Neural progenitor cell (in vitro differentiated cells): ENCODE measurements around the gene LDB2. TPM values are rescaled to one million over a fixed set of nuclear protein-coding genes. Genes with fewer than 3 reads are reported as not detected.
A peak's percentile ranks its signal among the peaks of the same experiment; 100 is the strongest.

ENCODE experiments used
- DNase-seq: peaks from one replicate; pipeline ENCODE4 v3.0.0-alpha.2; 2016; ENCODE audit warnings: low spot score
- H2AFZ ChIP-seq: fragments of 200-600 bp; sonication (generic); replicated peaks from 2 replicates; pipeline ENCODE4 v1.6.1; 2016; ENCODE audit warnings: antibody characterized with exemption
- H3F3A ChIP-seq: fragments of 200-600 bp; sonication (generic); 2 replicates; pipeline ENCODE4 v1.6.1; 2016; ENCODE audit warnings: antibody characterized with exemption, low read depth
- H3K27ac ChIP-seq: fragments of 200-600 bp; sonication (generic); 2 replicates; pipeline ENCODE4 v1.5.1; 2016; ENCODE audit warnings: mild to moderate bottlenecking
- H3K27me3 ChIP-seq: fragments of 200-600 bp; sonication (generic); 2 replicates; pipeline ENCODE4 v1.6.1; 2016; ENCODE audit warnings: mild to moderate bottlenecking, moderate library complexity
- H3K36me3 ChIP-seq: fragments of 200-600 bp; sonication (generic); 2 replicates; pipeline ENCODE4 v1.5.1; 2016
- H3K4me1 ChIP-seq: fragments of 200-600 bp; sonication (generic); 2 replicates; pipeline ENCODE4 v1.6.1; 2016; ENCODE audit warnings: mixed run types
- H3K4me2 ChIP-seq: fragments of 200-600 bp; sonication (generic); 2 replicates; pipeline ENCODE4 v1.6.1; 2016
- H3K4me3 ChIP-seq: fragments of 200-600 bp; sonication (generic); 2 replicates; pipeline ENCODE4 v1.5.1; 2016
- H3K79me2 ChIP-seq: fragments of 200-600 bp; sonication (generic); 2 replicates; pipeline ENCODE4 v1.6.1; 2016; ENCODE audit warnings: low read depth
- H3K9ac ChIP-seq: fragments of 200-600 bp; sonication (generic); 2 replicates; pipeline ENCODE4 v1.6.1; 2016
- H3K9me3 ChIP-seq: fragments of 200-600 bp; sonication (generic); 2 replicates; pipeline ENCODE4 v1.5.1; 2016; ENCODE audit warnings: low read depth
- H4K20me1 ChIP-seq: fragments of 200-600 bp; sonication (generic); 2 replicates; pipeline ENCODE4 v1.6.1; 2016; ENCODE audit warnings: low read depth
- H3K27ac Mint-ChIP-seq: 3 replicates; pipeline ENCODE4 v1.8.0; 2021; ENCODE audit warnings: mixed read lengths
- H3K27me3 Mint-ChIP-seq: 2 replicates; pipeline ENCODE4 v1.8.0; 2022; ENCODE audit warnings: low read depth, mild to moderate bottlenecking, inconsistent platforms, moderate library complexity, mixed read lengths; ENCODE audit not compliant: insufficient read depth
- H3K36me3 Mint-ChIP-seq: 3 replicates; pipeline ENCODE4 v1.8.0; 2021; ENCODE audit warnings: mixed read lengths
- H3K4me1 Mint-ChIP-seq: 3 replicates; pipeline ENCODE4 v1.8.0; 2021; ENCODE audit warnings: mixed read lengths
- H3K4me3 Mint-ChIP-seq: 3 replicates; pipeline ENCODE4 v1.8.0; 2021; ENCODE audit warnings: mild to moderate bottlenecking, moderate library complexity, mixed read lengths
- H3K9me3 Mint-ChIP-seq: 3 replicates; pipeline ENCODE4 v1.8.0; 2020; ENCODE audit warnings: mixed read lengths
- EZH2 ChIP-seq: fragments of 200-600 bp; sonication (generic); IDR thresholded peaks from 2 replicates; pipeline ENCODE4 v1.6.1; 2017; ENCODE audit warnings: antibody characterized with exemption, mild to moderate bottlenecking, moderate library complexity
- EZH2phosphoT487 ChIP-seq: fragments of 200-600 bp; sonication (generic); IDR thresholded peaks from 2 replicates; pipeline ENCODE4 v1.6.1; 2017; ENCODE audit warnings: antibody characterized with exemption
- total RNA-seq: library from RNA; depleted of rRNA; stranded (reverse); fragments of >200 nt; gene quantifications from 2 replicates; pipeline ENCODE4 v1.2.3, GENCODE V29; 2015; ENCODE audit warnings: low replicate concordance
- TF ChIP-seq, protein P1 (sequence below): fragments of 200-600 bp; sonication (generic); IDR thresholded peaks from 2 replicates; pipeline ENCODE4 v1.5.1; 2017; ENCODE audit warnings: antibody characterized with exemption, mild to moderate bottlenecking

LDB2 gene
- total RNA-seq, 1 donor from 2014 or later = 24.3 TPM

DNA sequence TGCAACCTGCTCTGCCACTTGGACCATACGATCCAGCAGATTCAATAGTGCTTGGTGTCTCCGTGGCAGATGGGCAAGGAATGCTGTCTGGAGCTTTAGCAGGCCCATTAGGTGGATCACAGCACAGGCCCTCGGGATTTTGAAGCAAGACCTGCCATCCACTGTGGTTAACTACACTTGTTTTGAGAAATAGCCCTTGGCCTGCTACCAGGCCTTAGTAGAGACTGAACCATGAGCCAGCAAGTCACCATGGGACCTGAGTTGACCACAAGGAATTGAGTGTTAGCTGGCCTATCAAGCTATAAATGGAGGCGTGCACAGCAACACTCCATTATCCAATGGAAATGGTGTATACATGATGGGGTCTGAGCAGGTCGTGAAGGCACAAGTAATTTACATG lies 14.5 kb upstream of the LDB2 start:
- H3F3A ChIP-seq = no peaks in the 10 kb centered on the region
- H3K36me3 ChIP-seq = no peaks in the 10 kb centered on the region
- no peak overlapping the region for H3K4me2 ChIP-seq
- no peak overlapping the region for H3K9ac ChIP-seq
- peaks cover 8% of the 10 kb centered on the region for H3K9me3 Mint-ChIP-seq
- peaks cover 2% of the 10 kb centered on the region for H3K27me3 Mint-ChIP-seq
- no peak overlapping the region for H3K27ac Mint-ChIP-seq
- no peaks in the 10 kb centered on the region for H3K79me2 ChIP-seq
- no peak overlapping the region for H3K4me3 Mint-ChIP-seq
- H3K4me3 ChIP-seq = no peak overlapping the region
- no peaks in the 10 kb centered on the region for H3K36me3 Mint-ChIP-seq
- no peak overlapping the region for H3K27ac ChIP-seq
- H3K4me1 Mint-ChIP-seq = peaks cover 28% of the 10 kb centered on the region
- H3K27me3 ChIP-seq = no peaks in the 10 kb centered on the region
- no peaks in the 10 kb centered on the region for H3K9me3 ChIP-seq
- no peaks in the 10 kb centered on the region for H3K4me1 ChIP-seq
- H2AFZ ChIP-seq = no peak overlapping the region
- DNase-seq = no peak
- H4K20me1 ChIP-seq = no peaks in the 10 kb centered on the region
- TF ChIP-seq, protein P1, sequence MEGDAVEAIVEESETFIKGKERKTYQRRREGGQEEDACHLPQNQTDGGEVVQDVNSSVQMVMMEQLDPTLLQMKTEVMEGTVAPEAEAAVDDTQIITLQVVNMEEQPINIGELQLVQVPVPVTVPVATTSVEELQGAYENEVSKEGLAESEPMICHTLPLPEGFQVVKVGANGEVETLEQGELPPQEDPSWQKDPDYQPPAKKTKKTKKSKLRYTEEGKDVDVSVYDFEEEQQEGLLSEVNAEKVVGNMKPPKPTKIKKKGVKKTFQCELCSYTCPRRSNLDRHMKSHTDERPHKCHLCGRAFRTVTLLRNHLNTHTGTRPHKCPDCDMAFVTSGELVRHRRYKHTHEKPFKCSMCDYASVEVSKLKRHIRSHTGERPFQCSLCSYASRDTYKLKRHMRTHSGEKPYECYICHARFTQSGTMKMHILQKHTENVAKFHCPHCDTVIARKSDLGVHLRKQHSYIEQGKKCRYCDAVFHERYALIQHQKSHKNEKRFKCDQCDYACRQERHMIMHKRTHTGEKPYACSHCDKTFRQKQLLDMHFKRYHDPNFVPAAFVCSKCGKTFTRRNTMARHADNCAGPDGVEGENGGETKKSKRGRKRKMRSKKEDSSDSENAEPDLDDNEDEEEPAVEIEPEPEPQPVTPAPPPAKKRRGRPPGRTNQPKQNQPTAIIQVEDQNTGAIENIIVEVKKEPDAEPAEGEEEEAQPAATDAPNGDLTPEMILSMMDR = no peak
- TF ChIP-seq EZH2phosphoT487 (no peak), EZH2 (no peak)

DNA sequence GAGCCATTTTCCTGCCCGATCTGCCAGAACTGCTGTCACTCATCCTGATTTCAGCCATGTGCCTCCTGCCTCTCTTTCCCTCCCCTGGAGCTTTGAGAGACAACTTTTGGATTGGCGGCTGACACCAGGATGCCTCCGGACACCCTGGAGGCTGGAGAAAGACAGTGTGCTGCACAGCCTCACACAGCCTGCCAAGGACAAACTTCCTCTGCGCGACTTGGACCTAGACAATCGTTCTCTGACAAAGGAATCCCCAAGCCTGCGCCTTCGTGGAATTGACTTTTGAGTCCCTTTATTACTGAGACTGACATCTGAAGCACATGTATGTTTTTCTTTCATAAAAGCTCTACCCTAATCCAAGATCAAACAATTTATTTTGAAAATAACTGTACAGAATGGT lies 10.8 kb upstream of the LDB2 start:
- Histone ChIP-seq H3K79me2 (no peaks in the 10 kb centered on the region), H3K4me2 (no peak overlapping the region), H3K9ac (no peak overlapping the region), H3K4me1 (no peaks in the 10 kb centered on the region), H4K20me1 (no peaks in the 10 kb centered on the region), H3K9me3 (no peaks in the 10 kb centered on the region), H2AFZ (peak overlapping the region; percentile 10), H3K27me3 (no peaks in the 10 kb centered on the region), H3K36me3 (no peaks in the 10 kb centered on the region), H3K27ac (no peak overlapping the region), H3F3A (no peaks in the 10 kb centered on the region), H3K4me3 (no peak overlapping the region)
- TF ChIP-seq, protein P1 = no peak
- TF ChIP-seq EZH2 = no peak
- TF ChIP-seq EZH2phosphoT487 = no peak
- Mint-ChIP-seq H3K36me3 (no peaks in the 10 kb centered on the region), H3K4me3 (no peak overlapping the region), H3K9me3 (no peaks in the 10 kb centered on the region), H3K4me1 (peaks cover 17% of the 10 kb centered on the region), H3K27ac (peak overlapping the region; percentile 84), H3K27me3 (peaks cover 2% of the 10 kb centered on the region)
- DNase-seq = peak; percentile 27

DNA sequence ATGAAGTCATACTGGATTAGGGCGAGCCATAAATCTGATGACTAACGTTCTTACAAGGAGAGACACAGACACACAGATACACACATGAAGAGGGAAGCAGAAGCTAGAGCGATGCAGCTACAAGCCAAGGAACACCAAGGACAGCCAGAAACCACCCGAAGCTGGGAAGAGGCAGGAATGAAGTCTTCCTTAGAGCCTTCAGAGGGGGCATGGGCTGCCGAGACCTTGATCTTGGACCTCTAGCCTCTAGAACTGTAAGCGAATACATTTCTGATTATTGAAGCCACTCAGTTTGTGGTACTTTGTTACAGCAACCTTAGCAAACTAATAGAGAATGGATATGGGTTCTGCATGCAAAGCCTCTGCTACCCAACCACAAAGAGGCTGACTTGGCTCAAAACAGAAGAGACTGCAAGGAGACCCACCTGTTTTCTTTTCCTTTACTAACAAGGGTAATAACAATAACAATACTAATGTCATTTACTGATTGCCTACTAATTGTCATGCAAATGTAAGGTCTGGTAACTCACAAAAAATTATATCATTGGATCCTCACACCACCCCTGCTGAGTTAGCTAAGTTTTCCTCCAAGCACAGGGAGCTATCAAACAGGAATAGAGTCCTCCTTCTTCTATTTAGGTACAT lies 10.1 kb upstream of the LDB2 start:
- no peak for DNase-seq
- no peaks in the 10 kb centered on the region for H3K36me3 ChIP-seq
- no peaks in the 10 kb centered on the region for H3K27me3 ChIP-seq
- no peak overlapping the region for H3K9ac ChIP-seq
- no peaks in the 10 kb centered on the region for H3K4me1 ChIP-seq
- no peaks in the 10 kb centered on the region for H3K79me2 ChIP-seq
- no peak overlapping the region for H3K4me2 ChIP-seq
- H3K4me1 Mint-ChIP-seq = peaks cover 17% of the 10 kb centered on the region
- TF ChIP-seq EZH2phosphoT487 (no peak), EZH2 (no peak)
- TF ChIP-seq, protein P1 = no peak
- H4K20me1 ChIP-seq = no peaks in the 10 kb centered on the region
- H3K36me3 Mint-ChIP-seq = no peaks in the 10 kb centered on the region
- H3F3A ChIP-seq = no peaks in the 10 kb centered on the region
- H3K9me3 ChIP-seq = no peaks in the 10 kb centered on the region
- peaks cover 3% of the 10 kb centered on the region for H3K27me3 Mint-ChIP-seq
- no peaks in the 10 kb centered on the region for H3K9me3 Mint-ChIP-seq
- H3K4me3 Mint-ChIP-seq = no peak overlapping the region
- H3K27ac ChIP-seq = no peak overlapping the region
- H3K27ac Mint-ChIP-seq = no peak overlapping the region
- no peak overlapping the region for H3K4me3 ChIP-seq
- H2AFZ ChIP-seq = no peak overlapping the region
